ENCODE results near the gene CTAG1B.
"Not testable (repeated sequence)": the region's sequence is repeated elsewhere in the genome, so short reads cannot be mapped to it uniquely, and the experiment has no call there.

- not testable (repeated sequence) for TF ChIP-seq CTCF (conservative IDR thresholded peaks at IDR 0.05; ENCODE audit: low read depth, low read length); EZH2 (IDR thresholded peaks at IDR 0.05; ENCODE audit: borderline replicate concordance, low read depth, low read length, poor library complexity, severe bottlenecking)
These were observed 44.0 kb downstream of the CTAG1B start for GRCh38 chrX:154575076-154575475.

Measured in A673 (cell line).